DOHH2 (cell line): ENCODE data around the gene IL9.

Experiments used
- H3F3A ChIP-seq: fragments of 200-600 bp; sonication (generic), shearing (Covaris generic); 2 replicates; pipeline ENCODE4 v1.6.0; 2016; ENCODE audit warnings: antibody characterized with exemption, mild to moderate bottlenecking; ENCODE audit not compliant: control insufficient read depth, insufficient read depth
- H3K27ac ChIP-seq: fragments of 200-600 bp; sonication (generic); 2 replicates; pipeline ENCODE4 v1.5.1; 2014; ENCODE audit warnings: low read depth, mild to moderate bottlenecking, low read length, moderate library complexity
- H3K27me3 ChIP-seq: fragments of 200-600 bp; sonication (generic); 2 replicates; pipeline ENCODE4 v1.6.1; 2014; ENCODE audit warnings: mild to moderate bottlenecking, low read length, mixed read lengths; ENCODE audit not compliant: control insufficient read depth
- H3K36me3 ChIP-seq: fragments of 200-600 bp; sonication (generic); 2 replicates; pipeline ENCODE4 v1.6.1; 2014; ENCODE audit warnings: mild to moderate bottlenecking, low read length, moderate library complexity, mixed read lengths; ENCODE audit not compliant: control insufficient read depth
- H3K4me1 ChIP-seq: fragments of 200-600 bp; sonication (generic); 2 replicates; pipeline ENCODE4 v1.6.1; 2014; ENCODE audit warnings: mild to moderate bottlenecking, low read length, mixed read lengths; ENCODE audit not compliant: control insufficient read depth
- H3K4me2 ChIP-seq: fragments of 200-600 bp; sonication (generic); 2 replicates; pipeline ENCODE4 v1.6.0; 2014; ENCODE audit warnings: mild to moderate bottlenecking, low read length, moderate library complexity
- H3K4me3 ChIP-seq: fragments of 200-600 bp; sonication (generic); 2 replicates; pipeline ENCODE4 v1.5.1; 2014; ENCODE audit warnings: mild to moderate bottlenecking, low read length, mixed read lengths
- H3K79me2 ChIP-seq: fragments of 200-600 bp; sonication (generic); 2 replicates; pipeline ENCODE4 v1.6.1; 2014; ENCODE audit warnings: mild to moderate bottlenecking, low read length, mixed read lengths; ENCODE audit not compliant: control insufficient read depth
- H3K9me2 ChIP-seq: fragments of 200-600 bp; sonication (generic); replicated peaks from 2 replicates; pipeline ENCODE4 v1.6.1; 2014; ENCODE audit warnings: mild to moderate bottlenecking, low read length, mixed read lengths; ENCODE audit not compliant: control insufficient read depth
- H3K9me3 ChIP-seq: fragments of 200-600 bp; sonication (generic); 2 replicates; pipeline ENCODE4 v1.6.1; 2014; ENCODE audit warnings: antibody characterized with exemption, low read length, mixed read lengths; ENCODE audit not compliant: control insufficient read depth, insufficient read depth
- H4K20me1 ChIP-seq: fragments of 200-600 bp; sonication (generic); 2 replicates; pipeline ENCODE4 v1.6.0; 2014; ENCODE audit warnings: low read depth, mild to moderate bottlenecking, antibody characterized with exemption, low read length, moderate library complexity; ENCODE audit not compliant: control insufficient read depth, insufficient read depth
- CTCF ChIP-seq: fragments of 200-600 bp; sonication (generic); IDR thresholded peaks from one replicate; pipeline ENCODE4 v1.5.1; 2014; ENCODE audit warnings: antibody characterized with exemption, mild to moderate bottlenecking, low read depth, low read length; ENCODE audit not compliant: poor library complexity, severe bottlenecking
- EZH2phosphoT487 ChIP-seq: fragments of 200-600 bp; sonication (generic); IDR thresholded peaks from 2 replicates; pipeline ENCODE4 v1.6.1; 2017; ENCODE audit warnings: borderline replicate concordance, mild to moderate bottlenecking, antibody characterized with exemption, low read length, moderate library complexity, mixed read lengths

IL9 gene

DNA sequence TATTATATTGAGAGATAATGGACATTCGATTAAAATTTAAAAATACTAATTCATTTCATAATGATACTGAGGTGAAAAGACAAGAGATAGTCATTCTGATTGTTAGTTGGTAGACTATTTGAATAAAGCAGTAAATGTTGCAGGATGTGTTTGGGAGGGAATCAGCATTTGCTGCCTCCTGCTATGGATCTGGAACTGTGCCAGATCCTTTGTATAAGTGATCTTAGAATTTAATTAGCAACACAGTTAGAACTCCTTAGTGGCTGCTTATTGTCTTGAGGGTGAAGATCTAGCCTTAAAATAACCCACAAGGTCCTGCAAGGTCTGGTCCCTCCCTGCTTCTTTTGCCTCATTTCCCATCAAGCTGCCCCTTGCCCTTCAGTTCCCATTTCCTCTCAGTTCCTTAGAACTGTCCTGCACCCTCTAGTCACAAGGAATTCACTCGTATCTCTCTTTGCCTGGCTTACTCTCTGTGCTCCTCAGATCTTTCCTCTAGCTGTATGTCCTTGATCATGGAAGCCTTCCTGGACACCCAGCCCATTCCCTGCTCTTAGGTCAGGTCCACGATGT, 46.6 kb upstream of the IL9 start:
- no peaks in the 10 kb centered on the region for H4K20me1 ChIP-seq
- H3K9me3 ChIP-seq = no peaks in the 10 kb centered on the region
- TF ChIP-seq EZH2phosphoT487 (no peak), CTCF (no peak)
- no peak overlapping the region for H3K4me2 ChIP-seq
- peaks cover 13% of the 10 kb centered on the region; the same call in 1 of the 2 replicates for H3K27me3 ChIP-seq
- no peaks in the 10 kb centered on the region for H3K4me1 ChIP-seq
- H3K27ac ChIP-seq = no peak overlapping the region
- H3K9me2 ChIP-seq = no peaks in the 10 kb centered on the region
- no peaks in the 10 kb centered on the region for H3K36me3 ChIP-seq
- H3K79me2 ChIP-seq = no peaks in the 10 kb centered on the region
- no peak overlapping the region for H3K4me3 ChIP-seq
- no peaks in the 10 kb centered on the region for H3F3A ChIP-seq

GRCh38 chr5:135941711-135942110, 46.1 kb upstream of the IL9 start:
- H4K20me1 ChIP-seq = no peaks in the 10 kb centered on the region
- no peak for TF ChIP-seq CTCF
- no peak for TF ChIP-seq EZH2phosphoT487

DNA sequence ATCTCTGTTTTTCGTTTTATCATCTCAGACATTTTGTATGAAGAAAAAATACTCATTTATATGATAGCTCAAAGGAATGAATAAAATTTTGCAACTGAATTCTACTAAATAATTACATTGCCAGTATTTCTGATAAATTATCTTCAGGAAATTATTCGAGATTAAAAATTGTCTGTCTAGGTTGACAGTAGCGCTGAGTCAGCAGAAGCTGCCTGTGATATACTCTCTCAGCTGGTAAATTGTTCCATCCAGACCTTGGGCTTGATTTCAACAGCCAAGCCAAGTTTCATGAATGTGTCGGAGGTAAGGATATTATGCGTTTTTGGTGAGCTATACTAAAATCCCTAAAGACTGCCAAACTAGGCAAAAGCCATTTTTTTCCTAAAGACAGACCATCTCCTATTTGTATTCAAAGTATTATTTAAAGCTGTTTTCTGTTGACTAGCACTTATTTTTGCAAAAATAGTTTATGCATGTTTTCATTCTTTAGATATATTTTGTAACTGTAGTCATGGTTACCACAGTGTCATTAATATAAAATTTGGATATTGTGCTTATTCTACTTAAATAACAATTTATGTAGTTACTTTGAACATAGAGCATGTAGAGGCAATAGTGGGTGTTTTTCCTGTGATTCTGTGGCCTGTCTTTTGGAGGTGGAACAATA, 41.7 kb upstream of the IL9 start:
- H3K9me2 ChIP-seq = no peaks in the 10 kb centered on the region
- no peak overlapping the region for H3K4me2 ChIP-seq
- H3K27me3 ChIP-seq = peaks cover 9% of the 10 kb centered on the region; the same call in 1 of the 2 replicates
- no peaks in the 10 kb centered on the region for H4K20me1 ChIP-seq
- no peaks in the 10 kb centered on the region for H3F3A ChIP-seq
- H3K27ac ChIP-seq = no peak overlapping the region
- H3K36me3 ChIP-seq = no peaks in the 10 kb centered on the region
- no peaks in the 10 kb centered on the region for H3K4me1 ChIP-seq
- no peaks in the 10 kb centered on the region for H3K79me2 ChIP-seq
- TF ChIP-seq EZH2phosphoT487 (no peak), CTCF (no peak)
- H3K4me3 ChIP-seq = no peak overlapping the region
- no peaks in the 10 kb centered on the region for H3K9me3 ChIP-seq

More at GRCh38 chr5:135941711-135942110, 46.1 kb upstream of the IL9 start:
- Histone ChIP-seq H3K4me3 (no peak overlapping the region), H3F3A (no peaks in the 10 kb centered on the region), H3K4me1 (no peaks in the 10 kb centered on the region), H3K9me2 (no peaks in the 10 kb centered on the region), H3K4me2 (no peak overlapping the region), H3K27ac (no peak overlapping the region), H3K79me2 (no peaks in the 10 kb centered on the region), H3K27me3 (peaks cover 13% of the 10 kb centered on the region; the same call in 1 of the 2 replicates), H3K9me3 (no peaks in the 10 kb centered on the region), H3K36me3 (no peaks in the 10 kb centered on the region)
